Measurements from ENCODE around the gene CTRB2.
A peak's percentile ranks its signal among the peaks of the same experiment; 100 is the strongest.

The CTRB2 gene

DNA sequence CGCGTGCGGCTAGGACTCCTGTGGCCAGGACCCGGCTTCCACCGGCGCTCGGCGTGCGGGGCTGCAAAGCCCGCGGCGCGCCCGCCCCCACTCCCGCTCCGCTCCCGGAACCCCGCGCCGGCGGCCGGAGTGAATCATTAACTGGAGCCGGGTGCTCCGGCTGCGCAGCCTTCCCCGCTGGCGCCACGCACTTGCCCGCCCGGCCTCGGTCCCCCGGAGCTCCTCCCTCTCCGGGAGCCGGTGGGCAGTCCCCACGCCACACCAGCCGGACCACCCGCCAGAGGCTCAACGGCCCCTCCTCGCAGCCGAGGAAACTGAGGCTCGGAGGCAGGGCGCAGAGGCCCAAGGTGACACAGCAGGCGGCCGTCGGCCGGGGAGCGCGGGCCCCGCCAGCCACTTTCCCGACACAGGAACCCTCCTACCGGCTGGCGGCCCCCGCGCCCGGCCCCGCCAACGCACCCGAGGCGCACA is 43.9 kb upstream of the CTRB2 start (continued):
- TF ChIP-seq ZNF214 (tag by site-specific recombination; IDR thresholded peaks at IDR 0.05; ENCODE audit: borderline replicate concordance) (no peak), ZNF350 (tag by site-specific recombination; IDR thresholded peaks at IDR 0.05) (no peak), ZNF530 (tag by site-specific recombination; IDR thresholded peaks at IDR 0.05; ENCODE audit: low read depth) (no peak), GLIS2 (tag by site-specific recombination; IDR thresholded peaks at IDR 0.05) (peak; percentile 42; the same call in 1 of the 2 replicates), ZNF391 (tag by site-specific recombination; IDR thresholded peaks at IDR 0.05; ENCODE audit: borderline replicate concordance, low read depth) (no peak), ZNF423 (tag by site-specific recombination; IDR thresholded peaks at IDR 0.05) (no peak), ZNF121 (tag by site-specific recombination; IDR thresholded peaks at IDR 0.05) (no peak), ZNF335 (tag by site-specific recombination; conservative IDR thresholded peaks at IDR 0.05) (peak; percentile 51; the same call in 1 of the 2 replicates), SCRT1 (tag by site-specific recombination; IDR thresholded peaks at IDR 0.05; ENCODE audit: borderline replicate concordance) (no peak), GLIS1 (tag by site-specific recombination; IDR thresholded peaks at IDR 0.05) (peak; percentile 35; the same call in 1 of the 2 replicates), ZIC2 (tag by site-specific recombination; IDR thresholded peaks at IDR 0.05) (peak; percentile 59), ZNF747 (tag by site-specific recombination; IDR thresholded peaks at IDR 0.05) (no peak), ZNF785 (tag by site-specific recombination; IDR thresholded peaks at IDR 0.05) (no peak), EGR2 (tag by site-specific recombination; IDR thresholded peaks at IDR 0.05; ENCODE audit: low read depth) (peak; percentile 31; the same call in 1 of the 2 replicates), SP3 (tag by site-specific recombination; IDR thresholded peaks at IDR 0.05) (0 out of 2 replicates have a peak, but pooled peaks have one; percentile 14), ZNF830 (tag by site-specific recombination; IDR thresholded peaks at IDR 0.05; ENCODE audit: low read depth) (no peak)
- TF ChIP-seq, protein P1, sequence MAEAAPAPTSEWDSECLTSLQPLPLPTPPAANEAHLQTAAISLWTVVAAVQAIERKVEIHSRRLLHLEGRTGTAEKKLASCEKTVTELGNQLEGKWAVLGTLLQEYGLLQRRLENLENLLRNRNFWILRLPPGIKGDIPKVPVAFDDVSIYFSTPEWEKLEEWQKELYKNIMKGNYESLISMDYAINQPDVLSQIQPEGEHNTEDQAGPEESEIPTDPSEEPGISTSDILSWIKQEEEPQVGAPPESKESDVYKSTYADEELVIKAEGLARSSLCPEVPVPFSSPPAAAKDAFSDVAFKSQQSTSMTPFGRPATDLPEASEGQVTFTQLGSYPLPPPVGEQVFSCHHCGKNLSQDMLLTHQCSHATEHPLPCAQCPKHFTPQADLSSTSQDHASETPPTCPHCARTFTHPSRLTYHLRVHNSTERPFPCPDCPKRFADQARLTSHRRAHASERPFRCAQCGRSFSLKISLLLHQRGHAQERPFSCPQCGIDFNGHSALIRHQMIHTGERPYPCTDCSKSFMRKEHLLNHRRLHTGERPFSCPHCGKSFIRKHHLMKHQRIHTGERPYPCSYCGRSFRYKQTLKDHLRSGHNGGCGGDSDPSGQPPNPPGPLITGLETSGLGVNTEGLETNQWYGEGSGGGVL (tag by site-specific recombination; IDR thresholded peaks at IDR 0.05), result 0 out of 2 replicates have a peak, but pooled peaks have one; percentile 10
- TF ChIP-seq, protein P2, sequence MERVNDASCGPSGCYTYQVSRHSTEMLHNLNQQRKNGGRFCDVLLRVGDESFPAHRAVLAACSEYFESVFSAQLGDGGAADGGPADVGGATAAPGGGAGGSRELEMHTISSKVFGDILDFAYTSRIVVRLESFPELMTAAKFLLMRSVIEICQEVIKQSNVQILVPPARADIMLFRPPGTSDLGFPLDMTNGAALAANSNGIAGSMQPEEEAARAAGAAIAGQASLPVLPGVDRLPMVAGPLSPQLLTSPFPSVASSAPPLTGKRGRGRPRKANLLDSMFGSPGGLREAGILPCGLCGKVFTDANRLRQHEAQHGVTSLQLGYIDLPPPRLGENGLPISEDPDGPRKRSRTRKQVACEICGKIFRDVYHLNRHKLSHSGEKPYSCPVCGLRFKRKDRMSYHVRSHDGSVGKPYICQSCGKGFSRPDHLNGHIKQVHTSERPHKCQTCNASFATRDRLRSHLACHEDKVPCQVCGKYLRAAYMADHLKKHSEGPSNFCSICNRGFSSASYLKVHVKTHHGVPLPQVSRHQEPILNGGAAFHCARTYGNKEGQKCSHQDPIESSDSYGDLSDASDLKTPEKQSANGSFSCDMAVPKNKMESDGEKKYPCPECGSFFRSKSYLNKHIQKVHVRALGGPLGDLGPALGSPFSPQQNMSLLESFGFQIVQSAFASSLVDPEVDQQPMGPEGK (tag by site-specific recombination; IDR thresholded peaks at IDR 0.05), result peak; percentile 28; the same call in 1 of the 2 replicates
- TF ChIP-seq, protein P3, sequence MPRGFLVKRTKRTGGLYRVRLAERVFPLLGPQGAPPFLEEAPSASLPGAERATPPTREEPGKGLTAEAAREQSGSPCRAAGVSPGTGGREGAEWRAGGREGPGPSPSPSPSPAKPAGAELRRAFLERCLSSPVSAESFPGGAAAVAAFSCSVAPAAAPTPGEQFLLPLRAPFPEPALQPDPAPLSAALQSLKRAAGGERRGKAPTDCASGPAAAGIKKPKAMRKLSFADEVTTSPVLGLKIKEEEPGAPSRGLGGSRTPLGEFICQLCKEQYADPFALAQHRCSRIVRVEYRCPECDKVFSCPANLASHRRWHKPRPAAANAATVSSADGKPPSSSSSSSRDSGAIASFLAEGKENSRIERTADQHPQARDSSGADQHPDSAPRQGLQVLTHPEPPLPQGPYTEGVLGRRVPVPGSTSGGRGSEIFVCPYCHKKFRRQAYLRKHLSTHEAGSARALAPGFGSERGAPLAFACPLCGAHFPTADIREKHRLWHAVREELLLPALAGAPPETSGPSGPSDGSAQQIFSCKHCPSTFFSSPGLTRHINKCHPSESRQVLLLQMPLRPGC (tag by site-specific recombination; IDR thresholded peaks at IDR 0.05), result no peak
- TF ChIP-seq, protein P4, sequence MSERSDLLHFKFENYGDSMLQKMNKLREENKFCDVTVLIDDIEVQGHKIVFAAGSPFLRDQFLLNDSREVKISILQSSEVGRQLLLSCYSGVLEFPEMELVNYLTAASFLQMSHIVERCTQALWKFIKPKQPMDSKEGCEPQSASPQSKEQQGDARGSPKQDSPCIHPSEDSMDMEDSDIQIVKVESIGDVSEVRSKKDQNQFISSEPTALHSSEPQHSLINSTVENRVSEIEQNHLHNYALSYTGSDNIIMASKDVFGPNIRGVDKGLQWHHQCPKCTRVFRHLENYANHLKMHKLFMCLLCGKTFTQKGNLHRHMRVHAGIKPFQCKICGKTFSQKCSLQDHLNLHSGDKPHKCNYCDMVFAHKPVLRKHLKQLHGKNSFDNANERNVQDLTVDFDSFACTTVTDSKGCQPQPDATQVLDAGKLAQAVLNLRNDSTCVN (tag by site-specific recombination; optimal IDR thresholded peaks at IDR 0.05), result peak; percentile 60
- TF ChIP-seq, protein P5, sequence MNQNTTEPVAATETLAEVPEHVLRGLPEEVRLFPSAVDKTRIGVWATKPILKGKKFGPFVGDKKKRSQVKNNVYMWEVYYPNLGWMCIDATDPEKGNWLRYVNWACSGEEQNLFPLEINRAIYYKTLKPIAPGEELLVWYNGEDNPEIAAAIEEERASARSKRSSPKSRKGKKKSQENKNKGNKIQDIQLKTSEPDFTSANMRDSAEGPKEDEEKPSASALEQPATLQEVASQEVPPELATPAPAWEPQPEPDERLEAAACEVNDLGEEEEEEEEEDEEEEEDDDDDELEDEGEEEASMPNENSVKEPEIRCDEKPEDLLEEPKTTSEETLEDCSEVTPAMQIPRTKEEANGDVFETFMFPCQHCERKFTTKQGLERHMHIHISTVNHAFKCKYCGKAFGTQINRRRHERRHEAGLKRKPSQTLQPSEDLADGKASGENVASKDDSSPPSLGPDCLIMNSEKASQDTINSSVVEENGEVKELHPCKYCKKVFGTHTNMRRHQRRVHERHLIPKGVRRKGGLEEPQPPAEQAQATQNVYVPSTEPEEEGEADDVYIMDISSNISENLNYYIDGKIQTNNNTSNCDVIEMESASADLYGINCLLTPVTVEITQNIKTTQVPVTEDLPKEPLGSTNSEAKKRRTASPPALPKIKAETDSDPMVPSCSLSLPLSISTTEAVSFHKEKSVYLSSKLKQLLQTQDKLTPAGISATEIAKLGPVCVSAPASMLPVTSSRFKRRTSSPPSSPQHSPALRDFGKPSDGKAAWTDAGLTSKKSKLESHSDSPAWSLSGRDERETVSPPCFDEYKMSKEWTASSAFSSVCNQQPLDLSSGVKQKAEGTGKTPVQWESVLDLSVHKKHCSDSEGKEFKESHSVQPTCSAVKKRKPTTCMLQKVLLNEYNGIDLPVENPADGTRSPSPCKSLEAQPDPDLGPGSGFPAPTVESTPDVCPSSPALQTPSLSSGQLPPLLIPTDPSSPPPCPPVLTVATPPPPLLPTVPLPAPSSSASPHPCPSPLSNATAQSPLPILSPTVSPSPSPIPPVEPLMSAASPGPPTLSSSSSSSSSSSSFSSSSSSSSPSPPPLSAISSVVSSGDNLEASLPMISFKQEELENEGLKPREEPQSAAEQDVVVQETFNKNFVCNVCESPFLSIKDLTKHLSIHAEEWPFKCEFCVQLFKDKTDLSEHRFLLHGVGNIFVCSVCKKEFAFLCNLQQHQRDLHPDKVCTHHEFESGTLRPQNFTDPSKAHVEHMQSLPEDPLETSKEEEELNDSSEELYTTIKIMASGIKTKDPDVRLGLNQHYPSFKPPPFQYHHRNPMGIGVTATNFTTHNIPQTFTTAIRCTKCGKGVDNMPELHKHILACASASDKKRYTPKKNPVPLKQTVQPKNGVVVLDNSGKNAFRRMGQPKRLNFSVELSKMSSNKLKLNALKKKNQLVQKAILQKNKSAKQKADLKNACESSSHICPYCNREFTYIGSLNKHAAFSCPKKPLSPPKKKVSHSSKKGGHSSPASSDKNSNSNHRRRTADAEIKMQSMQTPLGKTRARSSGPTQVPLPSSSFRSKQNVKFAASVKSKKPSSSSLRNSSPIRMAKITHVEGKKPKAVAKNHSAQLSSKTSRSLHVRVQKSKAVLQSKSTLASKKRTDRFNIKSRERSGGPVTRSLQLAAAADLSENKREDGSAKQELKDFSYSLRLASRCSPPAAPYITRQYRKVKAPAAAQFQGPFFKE (tag by site-specific recombination; IDR thresholded peaks at IDR 0.05; ENCODE audit: borderline replicate concordance), result no peak
- TF ChIP-seq, protein P6, sequence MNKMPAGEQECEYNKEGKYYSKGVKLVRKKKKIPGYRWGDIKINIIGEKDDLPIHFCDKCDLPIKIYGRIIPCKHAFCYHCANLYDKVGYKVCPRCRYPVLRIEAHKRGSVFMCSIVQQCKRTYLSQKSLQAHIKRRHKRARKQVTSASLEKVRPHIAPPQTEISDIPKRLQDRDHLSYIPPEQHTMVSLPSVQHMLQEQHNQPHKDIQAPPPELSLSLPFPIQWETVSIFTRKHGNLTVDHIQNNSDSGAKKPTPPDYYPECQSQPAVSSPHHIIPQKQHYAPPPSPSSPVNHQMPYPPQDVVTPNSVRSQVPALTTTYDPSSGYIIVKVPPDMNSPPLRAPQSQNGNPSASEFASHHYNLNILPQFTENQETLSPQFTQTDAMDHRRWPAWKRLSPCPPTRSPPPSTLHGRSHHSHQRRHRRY (tag by site-specific recombination; IDR thresholded peaks at IDR 0.05), result no peak

All from HEK293 (cell line).